Esophagus mucosa (tissue), 1 donor: ENCODE results near the gene TFCP2. TPM values are rescaled to one million over a fixed set of nuclear protein-coding genes. Genes with fewer than 3 reads are reported as not detected.
"Not testable (repeated sequence)": the region's sequence is repeated elsewhere in the genome, so short reads cannot be mapped to it uniquely, and the experiment has no call there.

ENCODE experiments used
- ATAC-seq: fragments of 200-7000 bp; cut with Tn5 transposase; one replicate; pipeline ENCODE4 v1.9.1; 2020
- total RNA-seq: library from RNA; stranded (reverse); gene quantifications from one replicate; pipeline ENCODE4 v1.2.4, GENCODE V29; 2023
- donor health status: DM: yes; HTN: yes; CAD: no.

Gene TFCP2
- total RNA-seq = 19.0 TPM

GRCh38 chr12:51172515-51173431, at the start of gene TFCP2:
TSS of gene TFCP2 (minus strand) at chr12:51173135. CDS start at chr12:51172422, 713 bp downstream.
- ATAC-seq = peak; percentile 98

DNA sequence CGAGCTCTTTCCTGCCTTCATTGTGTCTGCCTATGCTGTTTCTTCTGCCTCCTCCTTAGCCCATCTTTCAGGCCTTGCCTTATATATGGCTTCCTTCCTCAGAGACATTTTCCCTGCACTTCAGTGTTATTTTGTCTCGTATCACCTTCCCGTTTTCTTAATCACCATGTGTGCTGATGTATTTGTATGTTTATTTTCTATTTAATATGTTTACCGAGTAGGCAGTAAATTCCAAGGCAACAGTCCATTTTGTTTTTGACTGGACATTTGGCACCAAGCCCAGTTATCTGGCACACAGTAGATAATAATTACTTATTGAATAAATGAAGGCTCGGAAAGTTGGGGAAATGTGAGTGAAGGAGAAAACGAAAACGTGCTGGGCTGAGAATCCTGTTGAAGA, 49.5 kb upstream of the TFCP2 start:
- no peak for ATAC-seq

DNA sequence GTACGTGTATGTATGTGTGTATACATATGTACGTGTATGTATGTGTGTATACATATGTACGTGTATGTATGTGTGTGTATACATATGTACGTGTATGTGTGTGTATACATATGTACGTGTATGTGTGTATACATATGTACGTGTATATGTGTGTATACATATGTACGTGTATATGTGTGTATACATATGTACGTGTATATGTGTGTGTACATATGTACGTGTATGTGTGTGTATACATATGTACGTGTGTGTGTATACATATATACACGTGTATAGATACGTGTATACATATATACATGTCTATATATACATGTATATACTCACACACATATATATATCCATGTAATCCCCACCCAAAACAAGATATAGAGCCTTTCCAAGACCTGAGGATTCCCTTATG, 46.9 kb upstream of the TFCP2 start:
- ATAC-seq = not testable (repeated sequence)

DNA sequence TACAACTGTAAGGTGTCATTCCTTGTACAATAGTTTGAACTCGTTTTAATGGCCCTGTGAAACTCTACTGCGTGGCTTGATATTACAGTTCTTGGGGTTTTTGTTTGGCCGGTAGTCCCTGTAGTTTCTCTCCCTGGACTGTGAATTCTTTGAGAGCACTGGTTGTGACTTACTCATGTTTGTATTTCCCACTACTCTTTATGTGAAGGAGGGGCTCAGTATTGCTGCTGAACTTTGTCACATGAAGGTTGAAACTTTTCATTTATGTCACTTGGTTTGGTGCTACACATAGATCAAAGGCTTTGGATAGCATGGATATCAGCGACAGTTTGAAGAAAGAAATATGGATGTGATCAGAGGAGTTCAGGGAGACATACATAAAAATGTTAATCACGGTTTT, 46.4 kb upstream of the TFCP2 start:
- ATAC-seq = no peak

DNA sequence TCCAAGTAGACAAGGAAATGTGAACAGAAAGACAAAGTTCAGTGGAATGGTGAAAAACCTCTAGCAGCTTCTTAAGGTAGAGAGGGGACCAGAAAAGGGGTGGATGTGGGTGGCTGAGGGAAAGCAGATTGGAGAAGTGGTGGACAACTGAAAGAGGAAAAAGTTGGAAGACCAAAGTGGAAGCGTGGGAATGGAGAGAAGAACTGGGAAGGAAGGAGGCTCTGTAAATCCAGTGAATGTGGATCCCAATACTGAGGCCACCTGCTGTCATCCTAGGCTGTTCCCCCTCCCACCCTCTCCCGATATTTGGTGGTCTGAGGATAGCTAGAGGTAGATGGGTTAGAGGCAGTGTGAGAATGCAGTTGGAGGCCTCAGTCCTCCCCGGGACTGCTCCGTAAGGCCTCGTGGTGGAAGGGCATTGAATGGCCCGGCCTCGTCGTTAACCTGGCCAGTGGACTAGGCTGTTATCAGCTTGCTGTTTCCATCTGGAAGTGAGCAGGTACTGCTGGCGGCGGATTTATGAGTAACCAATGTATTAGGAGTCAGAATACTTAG, 45.7 kb upstream of the TFCP2 start:
- ATAC-seq = peak; percentile 27

GRCh38 chr12:51217968-51218606, 45.2 kb upstream of the TFCP2 start, which contains the start of gene POU6F1:
TSS of gene POU6F1 (minus strand) at chr12:51218062. CDS start at chr12:51206836, 11,226 bp downstream.
- ATAC-seq = peak; percentile 84

GRCh38 chr12:51217133-51217967, 44.4 kb upstream of the TFCP2 start:
- ATAC-seq = peak; percentile 55

DNA sequence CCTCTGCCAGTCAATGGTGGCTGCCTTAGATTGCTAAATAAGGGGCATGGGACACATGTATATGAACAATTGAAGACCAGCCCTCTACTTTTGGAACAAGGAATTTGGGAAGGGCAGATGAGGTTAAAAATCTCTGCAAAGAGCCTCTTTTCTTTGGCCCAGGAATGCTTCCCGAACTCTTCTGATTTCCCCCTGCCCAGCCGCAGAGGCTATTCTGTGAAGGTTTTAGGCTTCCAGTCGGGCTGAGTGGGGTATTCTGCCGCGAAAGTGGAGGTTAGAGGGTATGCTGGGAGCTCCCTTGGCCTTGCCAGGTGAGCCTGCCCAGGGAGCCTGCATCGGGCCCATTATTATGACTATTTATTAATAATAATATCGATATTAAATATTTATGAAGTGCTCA, 43.7 kb upstream of the TFCP2 start:
- ATAC-seq = no peak

- no peak for ATAC-seq
Measured at GRCh38 chr12:51214895-51215294, 42.0 kb upstream of the TFCP2 start.

GRCh38 chr12:51210690-51211395, 37.9 kb upstream of the TFCP2 start:
- no peak for ATAC-seq

GRCh38 chr12:51209259-51209658, 36.3 kb upstream of the TFCP2 start:
- ATAC-seq = no peak

- ATAC-seq = no peak
Measured at GRCh38 chr12:51208016-51208660, 35.2 kb upstream of the TFCP2 start.

- no peak for ATAC-seq
Measured at GRCh38 chr12:51205350-51205749, 32.4 kb upstream of the TFCP2 start.

GRCh38 chr12:51202718-51203117, 29.8 kb upstream of the TFCP2 start:
- no peak for ATAC-seq

DNA sequence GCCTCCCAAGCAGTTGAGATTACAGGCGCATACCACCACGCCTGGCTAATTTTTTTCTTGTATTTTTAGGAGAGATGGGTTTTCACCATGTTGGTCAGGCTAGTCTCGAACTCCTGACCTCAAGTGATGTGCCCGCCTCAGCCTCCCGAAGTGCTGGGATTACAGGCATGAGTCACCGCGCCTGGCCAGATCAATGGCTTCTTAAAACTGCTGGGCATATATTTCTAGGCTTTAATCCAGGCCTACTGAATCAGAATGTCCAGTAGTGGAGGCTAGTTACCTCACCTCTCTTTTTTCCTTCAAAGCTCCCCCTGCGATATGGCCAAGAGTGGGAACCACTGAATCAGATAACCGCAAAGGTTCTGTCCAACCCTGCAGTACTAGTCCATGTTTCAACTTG, 27.9 kb upstream of the TFCP2 start:
- no peak for ATAC-seq

DNA sequence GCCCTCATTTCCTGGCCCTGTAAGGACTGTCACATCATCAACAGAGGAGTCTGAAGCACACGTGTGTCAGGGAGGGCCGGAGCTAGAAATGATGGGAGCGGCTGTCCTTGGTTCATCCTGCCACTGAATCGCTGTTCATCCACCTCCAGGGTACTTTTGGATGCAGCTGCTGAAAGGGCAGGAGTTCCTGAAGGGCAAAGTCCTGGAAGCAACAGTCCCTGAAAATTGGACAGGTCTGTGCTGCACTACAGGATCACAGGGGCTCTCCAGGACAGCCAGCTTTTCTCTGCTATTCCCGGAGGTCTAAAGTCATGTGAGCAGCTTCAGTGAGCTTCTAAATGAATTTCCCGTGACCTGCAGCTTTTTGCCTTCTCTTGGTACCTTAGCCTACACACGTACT, 27.2 kb upstream of the TFCP2 start:
- no peak for ATAC-seq

DNA sequence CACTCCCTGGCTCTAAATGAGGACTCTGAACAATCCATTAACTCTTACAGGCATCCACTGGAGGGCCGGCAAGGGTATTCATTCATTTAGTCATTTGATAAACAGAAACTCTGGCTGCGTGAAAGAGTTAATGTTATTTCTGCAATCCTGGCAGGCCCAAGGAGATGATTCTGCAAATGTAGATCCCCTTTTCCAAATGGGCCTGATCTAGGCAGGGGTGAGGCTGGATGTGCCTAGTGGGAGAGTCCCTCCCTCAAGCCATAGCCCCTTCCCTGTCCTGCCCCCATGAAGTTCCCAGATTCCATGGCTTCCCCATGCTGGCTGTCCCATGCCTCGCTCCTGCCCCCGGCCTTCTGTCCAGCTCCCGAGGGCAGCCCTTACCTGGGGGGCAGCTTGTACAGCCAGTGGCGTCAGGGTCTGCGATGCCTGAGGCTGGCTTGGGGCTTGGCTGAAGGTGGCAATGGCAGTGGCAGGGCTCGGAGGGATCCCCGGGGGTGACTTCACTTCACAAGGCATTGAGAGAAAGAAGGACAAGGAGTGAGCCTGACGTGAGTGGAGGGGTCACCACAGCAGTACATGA, 26.5 kb upstream of the TFCP2 start:
- ATAC-seq = no peak

DNA sequence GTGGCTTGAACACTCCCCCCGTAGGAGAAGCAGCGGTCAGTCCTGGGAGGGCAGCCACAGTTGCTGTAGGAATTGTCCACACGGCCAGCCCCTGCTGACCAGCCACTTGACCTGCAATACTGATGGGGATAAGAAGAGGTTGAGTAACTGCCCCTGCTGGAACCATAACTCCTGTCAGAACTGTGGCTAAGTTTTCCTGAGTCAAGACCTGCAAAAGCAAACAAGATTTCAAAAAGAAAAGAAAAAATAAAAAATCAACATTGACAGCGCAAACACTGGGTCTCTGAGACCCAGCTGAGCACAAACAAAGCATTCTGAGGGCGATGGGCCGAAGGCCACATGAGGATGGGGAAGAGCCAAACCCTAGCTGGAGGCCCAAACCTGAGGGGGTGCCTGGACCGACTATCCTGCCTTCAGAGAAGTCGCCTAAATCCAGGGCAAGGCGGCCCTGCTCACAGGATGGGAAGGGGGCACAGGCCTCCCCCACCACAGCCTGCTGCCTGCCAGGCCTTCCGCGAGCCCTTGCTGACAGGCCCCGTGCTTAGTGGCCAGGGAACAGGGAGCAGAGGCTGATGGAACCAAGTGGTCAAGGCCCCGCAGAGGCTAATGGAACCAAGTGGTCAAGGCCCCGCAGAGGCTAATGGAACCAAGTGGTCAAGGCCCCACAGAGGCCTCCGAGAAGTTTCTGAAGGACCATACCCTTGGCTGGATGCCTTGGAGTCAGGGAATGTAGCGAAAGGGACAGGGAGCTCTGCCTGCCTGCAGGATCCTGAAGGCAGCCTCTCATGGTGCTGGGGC, 25.8 kb upstream of the TFCP2 start:
- no peak for ATAC-seq

GRCh38 chr12:51197736-51198567, 25.0 kb upstream of the TFCP2 start:
- ATAC-seq = peak; percentile 16
